Suppressor macrophage (primary cell): ENCODE data around the gene AP5S1.
"Not testable (repeated sequence)": the region's sequence is repeated elsewhere in the genome, so short reads cannot be mapped to it uniquely, and the experiment has no call there.

Experiments
- DNase-seq, 4 experiments: peaks; one replicate each; pipeline ENCODE4 v3.0.0-alpha.2; 2020 to 2022

Gene AP5S1

DNA sequence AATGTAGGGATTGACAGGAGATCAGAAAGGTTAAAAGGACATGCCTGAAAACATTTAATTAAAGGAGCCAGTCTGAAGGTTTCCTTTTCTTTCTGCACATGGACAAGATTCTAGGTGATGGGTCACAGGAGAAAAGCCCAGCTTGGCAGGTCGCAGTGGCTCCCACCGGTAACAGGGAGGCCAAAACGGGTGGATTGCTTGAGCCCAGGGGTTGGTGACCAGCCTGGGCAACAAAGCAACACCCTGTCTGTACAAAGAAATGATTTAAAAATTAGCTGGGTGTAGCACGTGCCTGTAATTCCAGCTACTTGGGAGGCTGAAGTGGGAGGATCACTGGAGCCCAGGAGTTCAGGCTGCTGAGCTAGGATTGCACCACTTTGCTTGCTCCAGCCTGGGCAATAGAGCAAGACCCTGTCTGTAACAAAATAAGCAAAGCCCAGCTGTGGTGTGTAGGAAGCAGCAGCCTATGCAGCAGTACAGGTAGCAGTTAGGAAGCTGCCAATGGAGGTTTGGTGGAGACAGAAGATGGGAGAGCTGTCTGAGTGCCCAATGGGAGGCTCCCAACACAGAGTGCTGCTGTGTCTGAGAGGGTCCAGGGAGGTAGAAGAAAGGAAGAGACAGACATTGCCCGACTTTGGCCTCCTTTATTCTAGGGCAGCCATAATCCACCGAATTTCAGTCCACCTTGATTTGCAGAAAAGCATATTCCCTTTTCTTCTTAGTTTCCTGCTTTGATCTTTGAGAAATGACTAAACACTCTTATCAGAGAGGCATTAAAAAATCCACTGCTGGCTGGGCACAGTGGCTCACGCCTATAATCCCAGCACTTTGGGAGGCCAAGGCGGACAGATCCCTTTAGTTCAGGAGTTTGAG, 7.1 kb upstream of the AP5S1 start:
- DNase-seq: no peak

DNA sequence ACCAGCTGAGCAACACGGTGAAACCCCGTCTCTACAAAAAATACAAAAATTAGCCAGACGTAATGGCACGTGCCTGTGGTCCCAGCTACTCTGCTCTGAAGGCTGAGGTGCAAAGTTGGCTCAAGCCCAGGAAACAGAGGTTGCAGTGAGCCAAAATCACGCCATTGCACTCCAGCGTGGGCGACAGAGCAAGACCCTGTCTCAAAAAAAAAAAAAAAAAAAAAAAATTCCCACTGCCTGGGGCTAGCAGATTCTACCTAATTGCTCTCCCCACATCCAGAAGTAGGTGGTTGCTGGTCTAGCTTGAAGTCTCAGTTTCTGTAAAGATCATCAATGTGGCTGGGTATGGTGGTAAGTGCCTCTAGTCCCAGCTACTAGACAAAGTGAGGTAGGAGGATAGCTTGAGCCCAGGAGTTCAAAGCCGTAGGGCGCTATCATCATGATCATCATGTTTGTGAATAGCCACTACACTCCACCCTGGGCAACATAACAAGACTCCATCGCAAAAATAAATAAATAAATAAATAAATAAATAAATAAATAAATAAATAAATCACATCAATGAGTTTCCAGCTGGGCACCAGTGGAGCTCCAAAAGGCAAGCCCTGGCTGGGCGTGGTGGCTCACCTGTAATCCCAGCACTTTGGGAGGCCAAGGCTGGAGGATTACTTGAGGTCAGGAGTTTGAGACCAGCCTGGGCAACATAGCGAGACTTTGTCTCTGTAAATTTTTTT, 6.3 kb upstream of the AP5S1 start:
- DNase-seq: no peak

GRCh38 chr20:3814928-3815495, 5.3 kb upstream of the AP5S1 start:
- no peak for DNase-seq

- DNase-seq: no peak
These were observed 4.5 kb upstream of the AP5S1 start for GRCh38 chr20:3815703-3816315.

GRCh38 chr20:3818155-3819151, 1.9 kb upstream of the AP5S1 start:
- peak; percentile 84 to 89 (median 86) for DNase-seq

DNA sequence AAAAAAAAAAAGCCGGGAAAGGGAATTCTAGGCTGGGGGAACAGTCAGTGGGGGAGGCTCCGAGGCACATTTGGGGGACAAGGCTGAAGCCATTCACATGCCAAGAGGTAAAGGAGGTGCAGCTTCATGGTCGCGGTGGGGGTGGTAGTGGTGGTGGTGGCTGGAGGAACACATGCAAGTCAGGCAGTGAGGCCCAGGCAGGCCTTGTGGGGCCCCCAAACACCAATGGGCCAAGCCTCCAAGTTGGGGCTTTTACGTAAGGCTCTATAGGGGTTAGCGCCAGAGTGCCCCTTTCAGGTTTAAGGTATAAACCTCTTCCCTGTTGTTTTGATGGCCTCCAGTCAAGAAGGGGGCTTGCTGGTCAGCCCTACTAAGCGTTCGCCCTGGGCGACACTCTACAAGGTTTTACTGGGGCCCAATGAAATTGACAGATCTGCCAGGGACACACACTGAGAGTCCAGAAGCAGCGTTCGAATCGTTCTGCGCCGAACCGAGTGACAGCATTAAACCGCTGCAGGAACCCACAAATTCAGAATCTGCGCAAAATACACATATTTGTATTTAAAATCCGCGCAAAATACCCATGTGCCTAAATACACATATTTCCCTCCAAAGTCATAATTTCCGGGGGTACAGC, 818 bp upstream of the AP5S1 start:
- no peak for DNase-seq

DNA sequence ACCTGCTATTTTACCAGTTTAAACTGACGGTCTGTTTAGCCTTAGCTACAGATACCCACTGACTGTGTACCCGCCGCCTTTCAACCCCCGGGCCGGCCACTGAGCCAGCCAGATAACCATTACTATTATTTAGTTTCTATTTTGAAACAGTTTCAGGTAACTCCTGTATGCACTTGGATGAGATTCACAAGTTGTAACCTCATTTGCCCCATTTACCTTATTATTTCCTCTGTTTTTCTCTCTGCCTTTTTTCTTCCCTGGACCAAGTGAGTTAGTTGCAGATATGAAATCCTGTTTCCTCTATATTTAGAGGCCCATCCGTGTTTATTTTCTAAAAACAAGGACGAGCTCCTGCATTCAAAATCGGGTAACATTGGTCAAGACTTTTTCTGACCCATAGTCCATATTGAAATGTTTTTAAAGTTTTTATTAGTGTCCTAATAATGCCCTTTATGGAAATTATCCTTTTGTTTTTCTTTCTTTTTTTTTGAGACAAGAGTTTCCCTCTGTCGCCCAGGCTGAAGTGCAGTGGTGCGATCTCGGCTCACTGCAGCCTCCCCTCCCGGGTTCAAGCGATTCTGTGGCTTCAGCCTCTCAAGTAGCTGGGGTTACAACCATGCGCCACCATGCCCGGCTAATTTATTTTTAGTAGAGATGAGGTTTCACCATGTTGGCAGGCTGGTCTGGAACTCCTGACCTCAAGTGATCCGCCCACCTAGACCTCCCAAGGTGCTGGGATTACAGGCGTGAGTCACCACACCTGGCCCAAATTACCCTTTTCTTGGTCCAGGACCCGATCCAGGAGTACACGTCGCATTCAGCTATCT, 767 bp downstream of the AP5S1 start:
- DNase-seq: no peak

DNA sequence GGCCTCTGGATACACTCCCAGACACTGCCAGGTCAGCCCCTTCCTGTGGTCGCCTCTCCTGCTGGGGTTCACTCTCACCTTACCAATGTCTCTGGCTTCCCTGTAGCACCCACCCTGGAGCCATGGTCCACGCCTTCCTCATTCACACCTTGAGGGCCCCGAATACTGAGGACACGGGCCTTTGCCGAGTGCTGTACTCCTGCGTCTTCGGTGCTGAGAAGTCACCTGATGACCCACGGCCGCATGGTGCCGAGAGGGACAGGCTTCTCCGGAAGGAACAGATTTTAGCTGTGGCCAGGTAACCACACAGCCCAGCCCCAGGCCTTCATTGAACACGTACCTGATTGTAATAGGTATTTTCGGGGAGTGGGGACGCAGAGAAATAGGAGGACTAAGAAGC, 1.6 kb downstream of the AP5S1 start:
- DNase-seq: no peak

GRCh38 chr20:3823881-3824280, 3.5 kb downstream of the AP5S1 start:
- DNase-seq: no peak

DNA sequence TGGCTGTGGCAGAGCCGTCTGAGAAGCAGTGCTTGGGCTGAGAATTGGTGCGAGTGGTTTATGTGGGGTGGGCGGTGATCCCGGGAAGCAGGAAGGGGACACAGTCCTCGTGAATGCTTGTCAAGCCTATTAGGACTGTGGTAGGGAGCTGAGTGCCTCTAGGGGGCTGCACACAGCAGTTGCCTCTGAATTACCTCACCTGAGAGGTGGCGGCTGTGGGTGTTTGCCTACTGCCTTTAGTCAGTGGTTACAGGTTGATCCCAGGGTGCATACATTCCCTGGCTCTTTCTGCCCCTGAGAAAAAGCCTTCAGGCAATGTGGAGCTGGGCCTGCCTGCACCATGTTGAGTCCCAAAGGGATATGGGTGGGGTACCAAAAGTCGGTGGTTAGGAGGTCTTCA, 5.2 kb downstream of the AP5S1 start:
- no peak for DNase-seq

GRCh38 chr20:3826420-3826819, 6.1 kb downstream of the AP5S1 start:
- no peak for DNase-seq

- DNase-seq: no peak
These were observed 8.5 kb downstream of the AP5S1 start for GRCh38 chr20:3828798-3829197.

DNA sequence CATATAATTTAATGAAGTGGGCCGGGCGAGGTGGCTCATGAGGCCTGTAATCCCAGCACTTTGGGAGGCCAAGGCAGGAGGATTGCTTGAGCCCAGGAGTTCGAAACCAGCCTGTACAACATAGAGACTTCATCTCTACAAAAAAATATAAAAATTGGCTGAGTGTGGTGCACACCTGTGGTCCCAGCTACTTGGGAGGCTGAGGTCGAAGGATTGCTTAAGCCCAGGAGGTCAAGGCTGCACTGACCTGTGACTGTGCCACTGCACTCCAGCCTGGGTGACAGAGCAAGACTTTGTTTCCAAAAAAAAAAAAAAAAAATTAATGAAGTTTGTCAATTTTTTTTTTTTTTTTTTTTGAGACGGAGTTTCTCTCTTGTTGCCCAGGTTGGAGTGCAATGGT, 9.5 kb downstream of the AP5S1 start:
- DNase-seq: not testable (repeated sequence)

GRCh38 chr20:3836132-3836531, 15.8 kb downstream of the AP5S1 start:
- no peak for DNase-seq

GRCh38 chr20:3839328-3839727, 19.0 kb downstream of the AP5S1 start:
- peak in 2 of 4 experiments; percentile 27 to 28 for DNase-seq

GRCh38 chr20:3840201-3840600, 19.9 kb downstream of the AP5S1 start:
- not testable (repeated sequence) for DNase-seq

- DNase-seq: no peak
These were observed 22.1 kb downstream of the AP5S1 start for GRCh38 chr20:3842348-3842930.

- peak; percentile 29 to 59 (median 49) for DNase-seq
These were observed 23.1 kb downstream of the AP5S1 start for GRCh38 chr20:3843490-3843889.

DNA sequence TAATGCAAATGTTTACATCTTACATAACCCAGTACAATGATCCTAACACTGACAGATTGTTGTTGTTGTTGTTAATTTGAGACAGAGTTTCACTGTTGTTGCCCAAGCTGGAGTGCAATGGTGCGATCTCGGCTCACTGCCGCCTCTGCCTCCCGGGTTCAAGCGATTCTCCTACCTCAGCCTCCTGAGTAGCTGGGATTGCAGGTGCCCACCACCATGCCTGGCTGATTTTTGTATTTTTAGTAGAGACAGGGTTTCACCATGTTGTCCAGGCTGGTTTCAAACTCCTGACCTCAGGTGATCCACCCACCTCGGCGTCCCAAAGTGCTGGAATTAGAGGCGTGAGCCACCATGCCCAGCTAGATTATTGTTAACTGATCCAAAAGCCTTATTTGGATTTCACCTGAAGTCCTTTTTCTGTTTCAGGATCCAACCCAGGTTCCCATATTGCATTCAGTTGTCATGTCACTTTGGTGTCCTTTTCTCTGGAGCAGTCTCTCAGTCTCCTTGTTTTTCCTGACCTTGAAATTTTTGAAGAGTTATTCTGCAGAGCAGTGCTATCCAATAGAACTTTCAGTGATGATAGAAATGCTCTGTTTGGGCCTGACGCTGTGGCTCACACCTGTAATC, 23.8 kb downstream of the AP5S1 start:
- DNase-seq: not testable (repeated sequence)

- DNase-seq: no peak
These were observed 26.0 kb downstream of the AP5S1 start for GRCh38 chr20:3846378-3846739.
